Smooth muscle cell (in vitro differentiated cells): ENCODE results near the gene TGFA. TPM values are rescaled to one million over a fixed set of nuclear protein-coding genes. Genes with fewer than 3 reads are reported as not detected.

Experiments used
- DNase-seq: peaks from one replicate; lab custom pipeline; 2025; ENCODE audit not compliant: unreplicated experiment; lab: John Stamatoyannopoulos, UW
- H2AFZ ChIP-seq: fragments of 200-600 bp; sonication (generic); 2 replicates; pipeline ENCODE4 v1.6.0; 2016; ENCODE audit warnings: antibody characterized with exemption, low read depth, mild to moderate bottlenecking
- H3F3A ChIP-seq: fragments of 200-600 bp; sonication (generic); 2 replicates; pipeline ENCODE4 v1.6.0; 2017; ENCODE audit warnings: antibody characterized with exemption, low read depth
- H3K27ac ChIP-seq: fragments of 200-600 bp; sonication (generic); 2 replicates; pipeline ENCODE4 v1.5.1; 2016; ENCODE audit warnings: low read depth, mild to moderate bottlenecking
- H3K27me3 ChIP-seq: fragments of 200-600 bp; sonication (generic); 2 replicates; pipeline ENCODE4 v1.6.1; 2016; ENCODE audit warnings: low read depth, mild to moderate bottlenecking
- H3K36me3 ChIP-seq: fragments of 200-600 bp; sonication (generic); 2 replicates; pipeline ENCODE4 v1.5.1; 2016; ENCODE audit warnings: low read depth
- H3K4me1 ChIP-seq: fragments of 200-600 bp; sonication (generic); 2 replicates; pipeline ENCODE4 v1.5.1; 2016; ENCODE audit warnings: low read depth
- H3K4me2 ChIP-seq: fragments of 200-600 bp; sonication (generic); 2 replicates; pipeline ENCODE4 v1.6.0; 2016; ENCODE audit warnings: mild to moderate bottlenecking
- H3K4me3 ChIP-seq: fragments of 200-600 bp; sonication (generic); 2 replicates; pipeline ENCODE4 v1.5.1; 2016; ENCODE audit warnings: mild to moderate bottlenecking
- H3K79me2 ChIP-seq: fragments of 200-600 bp; sonication (generic); 2 replicates; pipeline ENCODE4 v1.6.0; 2016; ENCODE audit warnings: low read depth, mild to moderate bottlenecking
- H3K9ac ChIP-seq: fragments of 200-600 bp; sonication (generic); 2 replicates; pipeline ENCODE4 v1.6.0; 2016; ENCODE audit warnings: low read depth
- H3K9me3 ChIP-seq: fragments of 200-600 bp; sonication (generic); replicated peaks from 2 replicates; pipeline ENCODE4 v1.5.1; 2016; ENCODE audit warnings: low read depth
- H4K20me1 ChIP-seq: fragments of 200-600 bp; sonication (generic); 2 replicates; pipeline ENCODE4 v1.6.0; 2016; ENCODE audit warnings: low read depth
- WGBS: methylation state at CpG from one replicate; pipeline ENCODE4 v1.1.7; 2016; ENCODE audit warnings: low lambda C conversion rate; 5-methylcytosine and 5-hydroxymethylcytosine counted together
- polyA plus RNA-seq: library from polyadenylated mRNA; unstranded; fragments of >200 nt; fragmentation: Nextera tagmentation; extraction: Ambion mirVana; gene quantifications from 2 replicates; pipeline ENCODE4 v1.2.1, GENCODE V29; 2016
- total RNA-seq: library from RNA; depleted of rRNA; stranded (reverse); fragments of >200 nt; gene quantifications from 2 replicates; pipeline ENCODE4 v1.2.3, GENCODE V29; 2014
- TF ChIP-seq, protein P1 (sequence below): fragments of 200-600 bp; sonication (generic); IDR thresholded peaks from 2 replicates; pipeline ENCODE4 v1.5.1; 2017; ENCODE audit warnings: borderline replicate concordance, mild to moderate bottlenecking, antibody characterized with exemption; ENCODE audit not compliant: insufficient read depth, poor library complexity, severe bottlenecking

Gene TGFA
- total and polyA plus RNA-seq, 2 experiments from 2014 or later = 0.21 to 2.4 TPM

- H3K27me3 ChIP-seq = no peaks in the 10 kb centered on the region
- H3F3A ChIP-seq = no peaks in the 10 kb centered on the region
- no peaks in the 10 kb centered on the region for H3K79me2 ChIP-seq
- H3K9me3 ChIP-seq = no peaks in the 10 kb centered on the region
- TF ChIP-seq, protein P1, sequence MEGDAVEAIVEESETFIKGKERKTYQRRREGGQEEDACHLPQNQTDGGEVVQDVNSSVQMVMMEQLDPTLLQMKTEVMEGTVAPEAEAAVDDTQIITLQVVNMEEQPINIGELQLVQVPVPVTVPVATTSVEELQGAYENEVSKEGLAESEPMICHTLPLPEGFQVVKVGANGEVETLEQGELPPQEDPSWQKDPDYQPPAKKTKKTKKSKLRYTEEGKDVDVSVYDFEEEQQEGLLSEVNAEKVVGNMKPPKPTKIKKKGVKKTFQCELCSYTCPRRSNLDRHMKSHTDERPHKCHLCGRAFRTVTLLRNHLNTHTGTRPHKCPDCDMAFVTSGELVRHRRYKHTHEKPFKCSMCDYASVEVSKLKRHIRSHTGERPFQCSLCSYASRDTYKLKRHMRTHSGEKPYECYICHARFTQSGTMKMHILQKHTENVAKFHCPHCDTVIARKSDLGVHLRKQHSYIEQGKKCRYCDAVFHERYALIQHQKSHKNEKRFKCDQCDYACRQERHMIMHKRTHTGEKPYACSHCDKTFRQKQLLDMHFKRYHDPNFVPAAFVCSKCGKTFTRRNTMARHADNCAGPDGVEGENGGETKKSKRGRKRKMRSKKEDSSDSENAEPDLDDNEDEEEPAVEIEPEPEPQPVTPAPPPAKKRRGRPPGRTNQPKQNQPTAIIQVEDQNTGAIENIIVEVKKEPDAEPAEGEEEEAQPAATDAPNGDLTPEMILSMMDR = no peak
- no peak overlapping the region for H3K27ac ChIP-seq
- H3K9ac ChIP-seq = no peak overlapping the region
- H2AFZ ChIP-seq = no peak overlapping the region
- no peaks in the 10 kb centered on the region for H3K4me1 ChIP-seq
- 98% methylated on average over 2 of the region's 2 CpGs for WGBS
- no peak for DNase-seq
- H4K20me1 ChIP-seq = no peaks in the 10 kb centered on the region
- H3K4me3 ChIP-seq = no peak overlapping the region
- no peak overlapping the region for H3K4me2 ChIP-seq
- H3K36me3 ChIP-seq = no peaks in the 10 kb centered on the region
These were observed 20.5 kb upstream of the TGFA start for GRCh38 chr2:70574109-70574508.

DNA sequence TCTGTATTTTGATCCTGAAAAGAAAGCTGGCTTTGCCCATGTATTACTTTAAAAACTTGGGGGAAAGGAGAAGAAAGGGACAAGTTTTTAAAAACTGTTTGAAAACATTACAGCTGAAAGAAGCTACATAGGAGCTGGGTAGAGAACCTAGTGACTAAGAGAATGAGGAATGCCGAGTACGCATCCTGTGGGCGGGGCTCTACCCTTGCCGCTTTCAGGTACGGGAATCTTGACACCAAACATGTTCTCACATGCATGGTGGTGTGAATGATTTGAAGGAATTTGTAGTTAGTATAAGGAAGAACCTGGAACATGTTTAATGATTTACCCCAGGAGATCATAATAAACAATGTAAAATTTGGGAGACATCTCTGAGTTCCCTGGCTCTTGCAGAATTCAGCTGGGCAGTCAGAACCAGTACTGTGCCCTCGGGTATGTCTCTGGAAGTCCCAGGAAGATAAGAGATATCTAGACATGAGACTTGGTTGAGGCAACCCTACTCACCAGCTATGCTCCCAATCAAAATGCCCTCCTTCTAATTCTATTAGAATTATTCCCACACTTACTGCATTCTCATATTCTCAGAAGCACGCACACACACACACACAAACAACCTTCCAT is 16.5 kb upstream of the TGFA start:
- 33% methylated on average over 7 of the region's 7 CpGs for WGBS
- Histone ChIP-seq H3F3A (no peaks in the 10 kb centered on the region), H3K4me3 (no peak overlapping the region), H3K9ac (peak overlapping the region; percentile 30), H3K27me3 (no peaks in the 10 kb centered on the region), H3K4me1 (no peaks in the 10 kb centered on the region), H4K20me1 (no peaks in the 10 kb centered on the region), H3K27ac (peak overlapping the region; percentile 88), H3K36me3 (no peaks in the 10 kb centered on the region), H3K9me3 (no peaks in the 10 kb centered on the region), H3K79me2 (no peaks in the 10 kb centered on the region), H2AFZ (no peak overlapping the region), H3K4me2 (peak overlapping the region; percentile 38)
- TF ChIP-seq, protein P1 = no peak
- no peak for DNase-seq

DNA sequence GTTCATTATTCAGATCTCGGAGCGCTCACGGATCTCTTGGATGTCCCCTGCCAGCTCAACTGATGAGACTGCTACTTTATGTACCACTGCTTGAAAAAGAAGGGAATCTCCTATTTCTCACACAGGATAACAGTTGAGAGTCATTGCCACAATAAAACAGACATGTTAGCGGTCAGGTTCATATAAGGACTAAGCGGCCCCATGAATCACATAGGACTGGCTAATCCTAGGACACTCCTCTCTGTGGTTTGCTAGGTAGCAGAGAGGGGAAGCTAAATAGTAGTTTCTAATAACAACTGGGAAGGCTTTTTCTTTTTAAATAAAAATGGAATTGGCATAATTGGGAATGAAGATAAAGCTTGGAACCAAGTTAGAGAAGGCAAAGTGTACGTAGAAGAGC is 15.9 kb upstream of the TGFA start:
- H3K4me3 ChIP-seq = no peak overlapping the region
- H3K36me3 ChIP-seq = no peaks in the 10 kb centered on the region
- H3K9me3 ChIP-seq = no peaks in the 10 kb centered on the region
- TF ChIP-seq, protein P1 = no peak
- no peaks in the 10 kb centered on the region for H3K4me1 ChIP-seq
- H4K20me1 ChIP-seq = no peaks in the 10 kb centered on the region
- no peaks in the 10 kb centered on the region for H3K79me2 ChIP-seq
- peak overlapping the region; percentile 88 for H3K27ac ChIP-seq
- DNase-seq = no peak
- no peaks in the 10 kb centered on the region for H3K27me3 ChIP-seq
- peak overlapping the region; percentile 38 for H3K4me2 ChIP-seq
- no peak overlapping the region for H2AFZ ChIP-seq
- H3K9ac ChIP-seq = peak overlapping the region; percentile 30
- WGBS = 84% methylated on average over 6 of the region's 6 CpGs
- no peaks in the 10 kb centered on the region for H3F3A ChIP-seq

DNA sequence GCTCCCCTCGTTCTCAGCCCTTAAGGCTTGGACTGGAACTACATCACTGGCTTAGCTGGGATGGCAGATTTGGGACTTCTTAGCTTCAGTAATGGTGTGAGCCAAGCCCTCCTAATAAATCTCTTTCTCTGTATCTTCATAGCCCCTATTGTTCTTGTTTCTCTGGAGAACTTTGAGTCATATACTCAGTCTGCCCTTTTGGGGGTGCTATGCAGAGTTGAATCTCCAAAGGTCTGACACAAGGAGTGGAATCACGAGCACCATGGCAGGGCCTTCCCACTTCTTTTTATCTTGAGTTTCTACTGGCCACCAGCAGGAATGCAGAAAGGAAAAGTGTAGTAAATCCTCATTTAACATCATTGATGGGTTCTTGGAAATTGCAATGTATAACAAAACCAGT is 13.3 kb upstream of the TGFA start:
- H3K4me3 ChIP-seq = no peak overlapping the region
- WGBS = 78% methylated on average over 2 of the region's 2 CpGs
- no peaks in the 10 kb centered on the region for H4K20me1 ChIP-seq
- no peak overlapping the region for H2AFZ ChIP-seq
- no peaks in the 10 kb centered on the region for H3K9me3 ChIP-seq
- no peak overlapping the region for H3K27ac ChIP-seq
- TF ChIP-seq, protein P1 = no peak
- no peaks in the 10 kb centered on the region for H3K27me3 ChIP-seq
- no peaks in the 10 kb centered on the region for H3K36me3 ChIP-seq
- H3K4me2 ChIP-seq = no peak overlapping the region
- H3K79me2 ChIP-seq = no peaks in the 10 kb centered on the region
- no peaks in the 10 kb centered on the region for H3K4me1 ChIP-seq
- no peak overlapping the region for H3K9ac ChIP-seq
- no peaks in the 10 kb centered on the region for H3F3A ChIP-seq
- no peak for DNase-seq
